Fibroblast of villous mesenchyme (primary cell): ENCODE measurements around the gene MAST4. TPM values are rescaled to one million over a fixed set of nuclear protein-coding genes. Genes with fewer than 3 reads are reported as not detected.

Experiments used
- DNase-seq: peaks from one replicate; pipeline ENCODE4 v3.0.0-alpha.2; 2010; ENCODE audit warnings: low read depth
- H3K4me3 ChIP-seq: 2 replicates; pipeline ENCODE4 v1.5.1; 2011; ENCODE audit warnings: low read depth, mild to moderate bottlenecking, low read length
- CTCF ChIP-seq: IDR thresholded peaks from 2 replicates; pipeline ENCODE4 v1.5.1; 2012; ENCODE audit warnings: low read depth, mild to moderate bottlenecking, low read length; ENCODE audit not compliant: insufficient read depth
- total RNA-seq: library from RNA; depleted of rRNA; stranded (reverse); fragments of >200 nt; gene quantifications from 2 replicates; pipeline ENCODE4 v1.2.3, GENCODE V29; 2012

MAST4 gene
- total RNA-seq, 1 donor, result 8.2 TPM

GRCh38 chr5:66889056-66889455, 292.9 kb downstream of the MAST4 start:
- no peak overlapping the region for H3K4me3 ChIP-seq
- DNase-seq, result no peak
- no peak for TF ChIP-seq CTCF

GRCh38 chr5:66889524-66889923, 293.3 kb downstream of the MAST4 start:
- no peak for DNase-seq
- H3K4me3 ChIP-seq, result no peak overlapping the region
- TF ChIP-seq CTCF, result no peak

- peak; percentile 16 for DNase-seq
- TF ChIP-seq CTCF, result no peak
- H3K4me3 ChIP-seq, result no peak overlapping the region
Observed at GRCh38 chr5:66891184-66891925, 295.2 kb downstream of the MAST4 start.

- no peak for TF ChIP-seq CTCF
- DNase-seq, result no peak
- H3K4me3 ChIP-seq, result no peak overlapping the region
Observed at GRCh38 chr5:66892716-66893115, 296.5 kb downstream of the MAST4 start.

- DNase-seq, result no peak
- no peak overlapping the region for H3K4me3 ChIP-seq
- TF ChIP-seq CTCF, result no peak
Observed at GRCh38 chr5:66894480-66895240, 298.5 kb downstream of the MAST4 start.

- no peak for DNase-seq
- H3K4me3 ChIP-seq, result no peak overlapping the region
- no peak for TF ChIP-seq CTCF
Observed at GRCh38 chr5:66896171-66896570, 300.0 kb downstream of the MAST4 start.
